Measurements from ENCODE around the gene HDAC10.
A peak's percentile ranks its signal among the peaks of the same experiment; 100 is the strongest.

Gene HDAC10

GRCh38 chr22:50200461-50201190, 50.4 kb downstream of the HDAC10 start, which contains the start of gene SELENOO:
TSS of gene SELENOO (plus strand) at chr22:50201011. CDS start at chr22:50201037, 26 bp downstream.
- peak; percentile 82 for DNase-seq (ENCODE audit: low read depth)

GRCh38 chr22:50199829-50200460, 51.1 kb downstream of the HDAC10 start:
- no peak for DNase-seq (ENCODE audit: low read depth)

- no peak for DNase-seq (ENCODE audit: low read depth)
These were observed 51.8 kb downstream of the HDAC10 start for GRCh38 chr22:50199251-50199721.

- DNase-seq (ENCODE audit: low read depth), result no peak
These were observed 52.4 kb downstream of the HDAC10 start for GRCh38 chr22:50198624-50199017.

GRCh38 chr22:50197856-50198623, 53.0 kb downstream of the HDAC10 start:
- DNase-seq (ENCODE audit: low read depth), result no peak

- DNase-seq (ENCODE audit: low read depth), result no peak
These were observed 53.9 kb downstream of the HDAC10 start for GRCh38 chr22:50197000-50197800.

GRCh38 chr22:50196256-50196655, 54.8 kb downstream of the HDAC10 start:
- no peak for DNase-seq (ENCODE audit: low read depth)
